Thoracic aorta (tissue), 2 donors: ENCODE measurements around the gene RFX4. TPM values are rescaled to one million over a fixed set of nuclear protein-coding genes. Genes with fewer than 3 reads are reported as not detected.

ENCODE experiments used
- ATAC-seq: fragments of 150-250 bp; one replicate; pipeline ENCODE4 v1.8.0; 2017; ENCODE audit warnings: low read depth; ENCODE audit not compliant: insufficient number of reproducible peaks, low FRiP score
- DNase-seq: peaks from one replicate; pipeline ENCODE4 v3.0.0-alpha.2; 2020; ENCODE audit warnings: low spot score
- H3K27ac ChIP-seq, 2 donors: fragments of 200-600 bp; sonication (generic); 1 replicate in 1 of 2; 2 replicates in 1 of 2; pipeline ENCODE4 v1.5.1; 2016; ENCODE audit warnings: mild to moderate bottlenecking in 2 of 2, moderate library complexity in 2 of 2
- H3K27me3 ChIP-seq: fragments of 200-600 bp; sonication (generic); replicated peaks from 2 replicates; pipeline ENCODE4 v1.6.0; 2016; ENCODE audit warnings: mild to moderate bottlenecking; ENCODE audit not compliant: insufficient read depth
- H3K36me3 ChIP-seq: fragments of 200-600 bp; sonication (generic); one replicate; pipeline ENCODE4 v1.5.1; 2016
- H3K4me1 ChIP-seq, 2 donors: fragments of 200-600 bp; sonication (generic); 1 replicate in 1 of 2; 2 replicates in 1 of 2; pipeline versions ENCODE4 v1.5.1 to v1.6.0; 2016; ENCODE audit warnings: low read depth in 2 of 2, mild to moderate bottlenecking in 1 of 2; ENCODE audit not compliant: control insufficient read depth in 1 of 2
- H3K4me3 ChIP-seq: fragments of 200-600 bp; sonication (generic); 2 replicates; pipeline ENCODE4 v1.5.1; 2016; ENCODE audit warnings: mild to moderate bottlenecking
- H3K9me3 ChIP-seq: fragments of 200-600 bp; sonication (generic); 2 replicates; pipeline ENCODE4 v1.5.1; 2016
- total RNA-seq, 2 donors: library from RNA; depleted of rRNA; stranded (reverse); fragments of >200 nt; gene quantifications; one replicate each; pipeline versions ENCODE4 v1.1.0 to v1.2.3, GENCODE V29; 2016
- TF ChIP-seq, protein P1 (sequence below): fragments of 200-600 bp; sonication (generic); IDR thresholded peaks from one replicate; pipeline ENCODE4 v1.5.1; 2019; ENCODE audit warnings: antibody characterized with exemption

RFX4 gene
- total RNA-seq, 2 donors from 2014 or later = not detected

DNA sequence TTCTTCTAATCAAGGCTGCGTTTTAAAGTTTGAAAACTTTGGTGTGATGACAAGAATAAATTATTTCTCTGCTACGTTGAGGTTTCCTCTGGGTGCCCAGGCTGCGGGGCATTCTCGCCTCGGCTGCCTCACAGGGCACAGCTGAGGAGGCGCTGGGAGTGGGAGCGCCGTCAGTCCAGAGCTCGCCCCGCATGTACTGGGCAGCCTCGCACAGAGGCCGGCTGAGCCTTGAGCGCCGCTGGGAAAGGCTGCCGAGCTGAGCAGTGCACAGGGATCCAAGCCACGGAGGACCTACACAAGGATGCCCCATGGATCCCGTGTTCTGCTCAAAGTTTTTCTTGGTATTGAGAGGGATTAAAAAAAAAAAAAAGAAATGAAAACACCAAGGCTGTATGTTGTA is 11.6 kb downstream of the RFX4 start:
- H3K36me3 ChIP-seq = no peaks in the 10 kb centered on the region

DNA sequence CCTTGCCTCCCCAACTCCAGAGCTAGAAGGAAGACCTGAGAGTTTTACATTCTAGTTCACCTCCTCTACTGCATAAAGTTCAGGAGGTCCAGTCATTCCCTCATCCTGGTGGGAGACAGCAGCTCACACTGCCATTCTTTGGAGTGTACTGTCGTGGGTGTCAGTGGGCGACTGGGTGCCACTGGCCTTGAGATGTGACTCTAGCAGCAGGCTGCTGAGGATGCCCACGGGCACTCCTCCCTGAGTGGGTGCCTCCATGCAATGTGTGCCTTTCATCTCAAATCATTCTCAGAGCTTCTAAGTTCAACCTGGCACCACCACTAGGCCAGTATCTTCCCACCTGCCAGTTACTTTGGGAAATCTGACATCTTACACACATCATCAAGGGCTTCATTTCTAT is 12.5 kb downstream of the RFX4 start:
- TF ChIP-seq, protein P1, sequence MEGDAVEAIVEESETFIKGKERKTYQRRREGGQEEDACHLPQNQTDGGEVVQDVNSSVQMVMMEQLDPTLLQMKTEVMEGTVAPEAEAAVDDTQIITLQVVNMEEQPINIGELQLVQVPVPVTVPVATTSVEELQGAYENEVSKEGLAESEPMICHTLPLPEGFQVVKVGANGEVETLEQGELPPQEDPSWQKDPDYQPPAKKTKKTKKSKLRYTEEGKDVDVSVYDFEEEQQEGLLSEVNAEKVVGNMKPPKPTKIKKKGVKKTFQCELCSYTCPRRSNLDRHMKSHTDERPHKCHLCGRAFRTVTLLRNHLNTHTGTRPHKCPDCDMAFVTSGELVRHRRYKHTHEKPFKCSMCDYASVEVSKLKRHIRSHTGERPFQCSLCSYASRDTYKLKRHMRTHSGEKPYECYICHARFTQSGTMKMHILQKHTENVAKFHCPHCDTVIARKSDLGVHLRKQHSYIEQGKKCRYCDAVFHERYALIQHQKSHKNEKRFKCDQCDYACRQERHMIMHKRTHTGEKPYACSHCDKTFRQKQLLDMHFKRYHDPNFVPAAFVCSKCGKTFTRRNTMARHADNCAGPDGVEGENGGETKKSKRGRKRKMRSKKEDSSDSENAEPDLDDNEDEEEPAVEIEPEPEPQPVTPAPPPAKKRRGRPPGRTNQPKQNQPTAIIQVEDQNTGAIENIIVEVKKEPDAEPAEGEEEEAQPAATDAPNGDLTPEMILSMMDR = no peak
- Histone ChIP-seq H3K36me3 (no peaks in the 10 kb centered on the region), H3K27me3 (peaks cover 6% of the 10 kb centered on the region), H3K4me1 (no peaks in the 10 kb centered on the region), H3K4me3 (no peak overlapping the region), H3K27ac (no peak overlapping the region), H3K9me3 (no peaks in the 10 kb centered on the region)
- ATAC-seq (no peak), DNase-seq (no peak)

More for the DNA sequence above, 11.6 kb downstream of the RFX4 start:
- no peaks in the 10 kb centered on the region for H3K9me3 ChIP-seq
- H3K27ac ChIP-seq = no peak overlapping the region
- no peak for ATAC-seq
- H3K4me3 ChIP-seq = no peak overlapping the region
- no peak for DNase-seq
- no peaks in the 10 kb centered on the region for H3K4me1 ChIP-seq
- TF ChIP-seq, protein P1 = no peak
- peaks cover 6% of the 10 kb centered on the region for H3K27me3 ChIP-seq

DNA sequence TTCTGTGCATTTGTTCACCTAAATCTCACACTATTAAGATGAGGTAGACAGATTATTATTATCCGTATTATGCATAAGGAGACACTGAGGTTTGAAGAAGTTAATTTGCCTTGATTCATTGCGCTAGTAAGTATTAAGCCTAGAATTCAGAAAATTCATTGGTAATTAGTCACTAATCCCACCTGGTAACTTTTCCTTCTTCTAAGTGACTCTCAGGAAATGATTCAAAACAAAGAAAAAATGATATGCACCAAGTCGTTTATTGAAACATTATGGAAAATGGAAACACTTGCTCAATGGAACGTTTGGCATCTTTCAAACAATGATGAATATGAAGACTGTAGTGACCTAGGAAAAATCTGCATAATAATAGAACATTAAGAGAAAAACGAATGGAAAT is 15.2 kb downstream of the RFX4 start:
- Histone ChIP-seq H3K27ac (no peak overlapping the region), H3K27me3 (no peaks in the 10 kb centered on the region), H3K4me1 (no peaks in the 10 kb centered on the region), H3K9me3 (no peaks in the 10 kb centered on the region), H3K4me3 (no peak overlapping the region), H3K36me3 (no peaks in the 10 kb centered on the region)
- TF ChIP-seq, protein P1 = no peak
- ATAC-seq (no peak), DNase-seq (no peak)

DNA sequence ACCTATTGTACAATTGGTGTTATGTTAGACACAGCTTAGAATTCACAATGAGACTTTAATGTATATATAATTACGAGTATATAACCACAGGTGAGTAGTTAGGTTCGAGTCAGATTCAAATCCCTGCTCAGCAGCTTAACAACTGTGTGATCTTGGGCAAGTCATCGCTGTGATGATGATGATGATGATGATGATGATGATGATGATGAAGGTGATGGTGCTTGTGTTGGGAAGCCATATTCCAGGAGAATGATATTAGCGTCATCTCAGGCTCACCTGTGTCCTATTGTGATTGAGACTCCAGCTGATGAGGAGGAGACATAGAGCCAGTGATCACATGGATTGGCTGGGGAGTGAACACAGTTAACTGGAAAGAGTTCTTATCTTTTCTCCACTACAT is 16.5 kb downstream of the RFX4 start:
- no peak overlapping the region for H3K4me3 ChIP-seq

DNA sequence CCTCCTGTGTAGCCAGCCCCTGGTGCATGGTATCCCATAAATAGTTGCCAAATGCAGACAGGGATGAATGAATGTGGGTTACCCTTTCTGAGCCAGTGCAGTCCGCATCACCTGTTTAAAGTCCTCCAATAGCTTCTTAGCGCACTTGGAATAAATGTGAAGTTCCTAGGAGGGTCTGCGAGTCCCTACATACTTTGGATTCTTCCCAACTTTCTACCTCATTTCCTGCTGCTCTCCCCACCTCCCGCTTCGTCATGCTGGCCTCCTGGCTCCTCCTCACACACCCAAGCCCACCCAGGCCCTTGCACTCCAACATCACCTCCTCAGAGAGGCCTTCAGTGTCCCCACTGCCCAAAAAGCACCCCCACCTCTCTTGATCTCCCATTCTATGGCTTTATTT is 17.7 kb downstream of the RFX4 start:
- H3K27me3 ChIP-seq = no peaks in the 10 kb centered on the region
- no peak overlapping the region for H3K4me3 ChIP-seq
- ATAC-seq (no peak), DNase-seq (no peak)
- TF ChIP-seq, protein P1 = no peak
- H3K4me1 ChIP-seq = no peaks in the 10 kb centered on the region
- no peak overlapping the region for H3K27ac ChIP-seq
- no peaks in the 10 kb centered on the region for H3K9me3 ChIP-seq
- no peaks in the 10 kb centered on the region for H3K36me3 ChIP-seq

More for the DNA sequence above, 16.5 kb downstream of the RFX4 start:
- Histone ChIP-seq H3K4me1 (no peaks in the 10 kb centered on the region), H3K36me3 (no peaks in the 10 kb centered on the region), H3K9me3 (no peaks in the 10 kb centered on the region), H3K27me3 (no peaks in the 10 kb centered on the region), H3K27ac (no peak overlapping the region)
- TF ChIP-seq, protein P1 = no peak
- no peak for DNase-seq
- no peak for ATAC-seq
